ENCODE measurements around the gene NPFFR1. TPM values are rescaled to one million over a fixed set of nuclear protein-coding genes. Genes with fewer than 3 reads are reported as not detected.
"Not testable (repeated sequence)": the region's sequence is repeated elsewhere in the genome, so short reads cannot be mapped to it uniquely, and the experiment has no call there.

The NPFFR1 gene
- total RNA-seq, 4 donors from 2014 or later, result 0.03 TPM; not detected in 3

DNA sequence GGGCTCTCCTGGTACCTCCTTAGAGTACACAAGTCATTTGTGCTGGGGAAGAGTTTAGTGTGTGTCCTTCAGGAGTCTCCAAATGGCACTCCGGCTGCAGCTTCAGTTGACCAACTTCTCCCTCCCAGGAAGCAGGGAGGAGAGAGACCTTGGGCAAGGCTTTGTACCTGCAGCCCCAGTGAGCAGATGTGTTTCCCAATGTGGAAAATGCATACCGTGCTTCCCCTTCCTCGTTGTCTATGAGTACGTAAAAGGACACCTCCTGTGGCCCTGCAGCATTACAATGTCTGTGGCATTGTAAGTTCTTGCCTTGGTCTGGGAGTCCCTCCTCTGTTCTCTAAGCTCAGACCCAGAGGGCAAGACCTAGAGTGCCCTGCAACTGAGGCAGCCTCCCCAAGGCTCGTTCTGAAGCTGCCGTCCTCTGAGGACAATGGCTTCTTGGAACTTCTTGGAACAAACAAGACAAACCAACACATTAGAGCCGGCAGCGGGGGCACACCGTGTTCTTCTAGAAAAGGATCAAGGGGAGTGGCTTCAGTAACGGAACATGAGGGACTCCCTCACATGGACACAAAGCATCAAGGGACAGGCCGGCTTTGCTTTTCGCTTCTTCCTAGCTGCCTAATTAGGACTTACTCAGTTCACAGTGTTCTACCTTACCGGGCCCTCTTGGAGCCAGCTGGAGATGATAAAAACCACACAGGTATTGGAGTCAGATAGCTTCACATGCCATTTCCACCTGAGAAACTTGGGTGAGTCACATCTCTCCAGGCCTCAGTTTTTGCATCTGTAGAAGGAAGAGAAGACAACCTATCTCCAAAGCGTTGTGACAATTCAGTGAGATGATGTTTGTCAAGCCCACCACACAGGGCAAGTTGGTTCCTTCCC lies 29.7 kb downstream of the NPFFR1 start:
- intact Hi-C loops (cut with DNase I; ENCODE audit: low total_unique reads) (no loop called here), in situ Hi-C loops (cut with MboI; ENCODE audit: low sequenced_read_pairs in 4 of 4) (no loop called here)
- Histone ChIP-seq H3K9me3 (no peaks in the 10 kb centered on the region), H3K27me3 (peaks cover 14 to 28% (median 24%) of the 10 kb centered on the region in 3 donors), H3K4me3 (no peak overlapping the region), H3K4me1 (no peaks in the 10 kb centered on the region), H3K27ac (no peak overlapping the region), H3K36me3 (no peaks in the 10 kb centered on the region)
- no peak for TF ChIP-seq POLR2A (IDR thresholded peaks at IDR 0.05)
- ATAC-seq (no peak), DNase-seq (no peak)

GRCh38 chr10:70250961-70251680 lies 32.7 kb downstream of the NPFFR1 start:
- Histone ChIP-seq H3K36me3 (no peaks in the 10 kb centered on the region), H3K4me1 (no peaks in the 10 kb centered on the region), H3K27ac (no peak overlapping the region), H3K4me3 (no peak overlapping the region), H3K27me3 (peaks cover 14 to 23% (median 19%) of the 10 kb centered on the region in 3 donors), H3K9me3 (no peaks in the 10 kb centered on the region)
- intact Hi-C loops (cut with DNase I; ENCODE audit: low total_unique reads) (no loop called here), in situ Hi-C loops (cut with MboI; ENCODE audit: low sequenced_read_pairs in 4 of 4) (no loop called here)
- no peak for DNase-seq
- TF ChIP-seq, protein P1, sequence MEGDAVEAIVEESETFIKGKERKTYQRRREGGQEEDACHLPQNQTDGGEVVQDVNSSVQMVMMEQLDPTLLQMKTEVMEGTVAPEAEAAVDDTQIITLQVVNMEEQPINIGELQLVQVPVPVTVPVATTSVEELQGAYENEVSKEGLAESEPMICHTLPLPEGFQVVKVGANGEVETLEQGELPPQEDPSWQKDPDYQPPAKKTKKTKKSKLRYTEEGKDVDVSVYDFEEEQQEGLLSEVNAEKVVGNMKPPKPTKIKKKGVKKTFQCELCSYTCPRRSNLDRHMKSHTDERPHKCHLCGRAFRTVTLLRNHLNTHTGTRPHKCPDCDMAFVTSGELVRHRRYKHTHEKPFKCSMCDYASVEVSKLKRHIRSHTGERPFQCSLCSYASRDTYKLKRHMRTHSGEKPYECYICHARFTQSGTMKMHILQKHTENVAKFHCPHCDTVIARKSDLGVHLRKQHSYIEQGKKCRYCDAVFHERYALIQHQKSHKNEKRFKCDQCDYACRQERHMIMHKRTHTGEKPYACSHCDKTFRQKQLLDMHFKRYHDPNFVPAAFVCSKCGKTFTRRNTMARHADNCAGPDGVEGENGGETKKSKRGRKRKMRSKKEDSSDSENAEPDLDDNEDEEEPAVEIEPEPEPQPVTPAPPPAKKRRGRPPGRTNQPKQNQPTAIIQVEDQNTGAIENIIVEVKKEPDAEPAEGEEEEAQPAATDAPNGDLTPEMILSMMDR (IDR thresholded peaks at IDR 0.05 in 4 of 5, conservative IDR thresholded peaks at IDR 0.05 in 1 of 5), result no peak
- TF ChIP-seq POLR2A (IDR thresholded peaks at IDR 0.05), result no peak
- ATAC-seq, result no peak

DNA sequence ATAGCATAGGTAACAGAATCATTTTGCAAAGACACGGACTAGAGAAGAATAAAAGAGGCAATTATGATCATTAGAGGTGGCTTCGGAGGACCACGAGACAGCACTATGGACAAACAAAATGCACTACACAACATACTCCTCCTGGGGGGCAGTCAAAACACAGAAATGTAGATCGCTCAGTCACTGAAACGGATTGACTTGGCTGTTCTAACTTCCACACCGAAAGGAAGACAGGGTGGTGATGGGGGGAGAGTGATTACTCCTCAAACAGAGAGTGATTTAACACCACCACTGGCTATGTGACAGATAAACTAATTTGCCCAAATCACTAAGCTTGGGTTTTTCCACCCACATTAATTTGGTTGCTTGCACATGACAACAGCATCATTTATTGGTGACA lies 36.4 kb downstream of the NPFFR1 start:
- DNase-seq (no peak), ATAC-seq (no peak)
- Histone ChIP-seq H3K4me3 (no peak overlapping the region), H3K36me3 (no peaks in the 10 kb centered on the region), H3K4me1 (no peaks in the 10 kb centered on the region), H3K9me3 (no peaks in the 10 kb centered on the region), H3K27ac (no peak overlapping the region), H3K27me3 (no peaks in the 10 kb centered on the region)
- TF ChIP-seq, protein P1 (IDR thresholded peaks at IDR 0.05 in 4 of 5, conservative IDR thresholded peaks at IDR 0.05 in 1 of 5), result no peak
- no peak for TF ChIP-seq POLR2A (IDR thresholded peaks at IDR 0.05)
- in situ Hi-C loops (cut with MboI; ENCODE audit: low sequenced_read_pairs in 4 of 4) (no loop called here), intact Hi-C loops (cut with DNase I; ENCODE audit: low total_unique reads) (no loop called here)

- no peaks in the 10 kb centered on the region for H3K36me3 ChIP-seq
- DNase-seq (no peak), ATAC-seq (no peak)
- no peaks in the 10 kb centered on the region for H3K4me1 ChIP-seq
- intact Hi-C loops (cut with DNase I; ENCODE audit: low total_unique reads) (no loop called here), in situ Hi-C loops (cut with MboI; ENCODE audit: low sequenced_read_pairs in 4 of 4) (no loop called here)
- no peaks in the 10 kb centered on the region for H3K27me3 ChIP-seq
- H3K4me3 ChIP-seq, result no peak overlapping the region
- no peak overlapping the region for H3K27ac ChIP-seq
- TF ChIP-seq, protein P1 (IDR thresholded peaks at IDR 0.05 in 4 of 5, conservative IDR thresholded peaks at IDR 0.05 in 1 of 5), result no peak
- H3K9me3 ChIP-seq, result no peaks in the 10 kb centered on the region
These were observed 42.7 kb downstream of the NPFFR1 start for GRCh38 chr10:70241081-70241480.

- in situ Hi-C loops (cut with MboI; ENCODE audit: low sequenced_read_pairs in 4 of 4); H3K4me1 ChIP-seq; H3K36me3 ChIP-seq; ATAC-seq; H3K27me3 ChIP-seq; H3K4me3 ChIP-seq; H3K9me3 ChIP-seq; intact Hi-C loops (cut with DNase I; ENCODE audit: low total_unique reads); H3K27ac ChIP-seq; DNase-seq: not testable (repeated sequence)
These were observed 43.8 kb downstream of the NPFFR1 start for GRCh38 chr10:70239986-70240385.

- ATAC-seq; H3K27ac ChIP-seq; in situ Hi-C loops (cut with MboI; ENCODE audit: low sequenced_read_pairs in 4 of 4); H3K27me3 ChIP-seq; intact Hi-C loops (cut with DNase I; ENCODE audit: low total_unique reads); H3K4me1 ChIP-seq; H3K9me3 ChIP-seq; H3K36me3 ChIP-seq; DNase-seq; H3K4me3 ChIP-seq: not testable (repeated sequence)
These were observed 44.5 kb downstream of the NPFFR1 start for GRCh38 chr10:70239077-70239976.

- DNase-seq; intact Hi-C loops (cut with DNase I; ENCODE audit: low total_unique reads): not testable (repeated sequence)
These were observed 45.8 kb downstream of the NPFFR1 start for GRCh38 chr10:70237958-70238536.

More at GRCh38 chr10:70237958-70238536, 45.8 kb downstream of the NPFFR1 start:
- ATAC-seq; H3K27ac ChIP-seq; H3K27me3 ChIP-seq; H3K36me3 ChIP-seq; H3K9me3 ChIP-seq; in situ Hi-C loops (cut with MboI; ENCODE audit: low sequenced_read_pairs in 4 of 4); H3K4me3 ChIP-seq; H3K4me1 ChIP-seq: not testable (repeated sequence)
